ENCODE data around the gene FN3KRP. TPM values are rescaled to one million over a fixed set of nuclear protein-coding genes. Genes with fewer than 3 reads are reported as not detected.

The FN3KRP gene
- total and polyA plus RNA-seq, 2 of the 13 experiments (the other 11 are each of a cell fraction or from before 2014, with no cell fraction given) = 22.4 to 28.2 TPM

- TF ChIP-seq RNF219 (CRISPR knock-in tag; IDR thresholded peaks at IDR 0.05) (no peak), ZBTB33 (CRISPR knock-in tag; IDR thresholded peaks at IDR 0.05) (no peak), EZH2 (conservative IDR thresholded peaks at IDR 0.05; ENCODE audit: low read depth, low read length) (no peak), NFE2L1 (CRISPR knock-in tag; IDR thresholded peaks at IDR 0.05; ENCODE audit: borderline replicate concordance) (peak; percentile 68; the same call in 1 of the 2 replicates), NCOA5 (CRISPR knock-in tag; IDR thresholded peaks at IDR 0.05) (no peak), ZNF207 (IDR thresholded peaks at IDR 0.05; ENCODE audit: borderline replicate concordance) (no peak), FOXA3 (CRISPR knock-in tag; IDR thresholded peaks at IDR 0.05) (peak; percentile 48; the same call in 1 of the 2 replicates), ZMYM4 (CRISPR knock-in tag; IDR thresholded peaks at IDR 0.05) (no peak), CREB1 (IDR thresholded peaks at IDR 0.05) (no peak), CREB1 (CRISPR knock-in tag; IDR thresholded peaks at IDR 0.05) (no peak), POLR2G (IDR thresholded peaks at IDR 0.05; ENCODE audit: low read depth, low read length) (no peak), RAD51 (IDR thresholded peaks at IDR 0.05; ENCODE audit: borderline replicate concordance) (no peak), ZBTB8A (CRISPR knock-in tag; IDR thresholded peaks at IDR 0.05; ENCODE audit: borderline replicate concordance, low read depth) (no peak), ZNF564 (CRISPR knock-in tag; IDR thresholded peaks at IDR 0.05) (no peak), PHF5A (CRISPR knock-in tag; IDR thresholded peaks at IDR 0.05; ENCODE audit: low read depth, unreplicated experiment) (no peak), HDAC6 (IDR thresholded peaks at IDR 0.05; ENCODE audit: low read depth, low read length) (no peak), ZNF747 (CRISPR knock-in tag; IDR thresholded peaks at IDR 0.05; ENCODE audit: borderline replicate concordance) (no peak), MXD3 (CRISPR knock-in tag; IDR thresholded peaks at IDR 0.05) (no peak), SMAD1 (CRISPR knock-in tag; IDR thresholded peaks at IDR 0.05; ENCODE audit: borderline replicate concordance, low read depth) (0 out of 2 replicates have a peak, but pooled peaks have one; percentile 68), FOXO1 (CRISPR knock-in tag; IDR thresholded peaks at IDR 0.05) (0 out of 2 replicates have a peak, but pooled peaks have one; percentile 17), ZSCAN22 (CRISPR knock-in tag; IDR thresholded peaks at IDR 0.05) (no peak), EP300 (IDR thresholded peaks at IDR 0.05; ENCODE audit: low read depth in 2 of 2, low read length in 2 of 2) (no peak), EP300 (CRISPR knock-in tag; IDR thresholded peaks at IDR 0.05; ENCODE audit: borderline replicate concordance) (no peak), ZMYM2 (CRISPR knock-in tag; IDR thresholded peaks at IDR 0.05) (no peak), NFATC3 (CRISPR knock-in tag; IDR thresholded peaks at IDR 0.05) (no peak), TBP (CRISPR knock-in tag; IDR thresholded peaks at IDR 0.05) (no peak), ERF (CRISPR knock-in tag; IDR thresholded peaks at IDR 0.05) (no peak)
Observed at GRCh38 chr17:82698974-82699442, 17.5 kb upstream of the FN3KRP start (continued).
